ENCODE results near the gene ZBTB7C. TPM values are rescaled to one million over a fixed set of nuclear protein-coding genes. Genes with fewer than 3 reads are reported as not detected.

The ZBTB7C gene
- total RNA-seq, 6 donors from 2014 or later, result 6.1 to 18.1 (median 12.2) TPM

DNA sequence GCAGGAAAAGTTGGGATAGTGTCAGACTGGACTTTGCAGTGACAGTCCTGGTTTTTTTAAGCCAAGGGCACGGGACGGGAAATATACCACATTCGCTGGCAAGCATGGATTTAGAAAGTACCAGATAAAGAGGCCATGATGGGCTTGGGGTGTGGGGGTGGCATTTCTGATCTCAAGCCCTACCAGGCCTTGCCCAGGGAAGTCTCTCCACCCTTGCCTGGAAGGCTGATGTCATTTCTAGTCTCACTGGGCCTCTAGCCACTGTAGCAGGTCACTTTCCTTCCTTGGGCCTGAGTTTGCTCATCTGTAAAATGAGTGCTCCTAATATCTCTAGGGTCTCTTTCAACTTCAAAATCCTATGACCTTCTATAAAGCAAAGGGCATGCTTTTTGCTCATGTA is 1.8 kb downstream of the ZBTB7C start:
- Histone ChIP-seq H3K4me1 (peaks cover 12 to 28% (median 20%) of the 10 kb centered on the region in 4 donors), H3K4me3 (no peak overlapping the region), H3K9me3 (no peaks in the 10 kb centered on the region), H3K36me3 (no peaks in the 10 kb centered on the region), H3K27me3 (peaks cover 0 to 10% (median 3%) of the 10 kb centered on the region in 4 donors), H3K27ac (no peak overlapping the region)
- DNase-seq (no peak), ATAC-seq (ENCODE audit: low FRiP score in 2 of 2) (no peak)
- TF ChIP-seq EP300 (IDR thresholded peaks at IDR 0.05) (no peak), POLR2A (IDR thresholded peaks at IDR 0.05) (no peak), POLR2AphosphoS5 (IDR thresholded peaks at IDR 0.05) (no peak)
- TF ChIP-seq, protein P1, sequence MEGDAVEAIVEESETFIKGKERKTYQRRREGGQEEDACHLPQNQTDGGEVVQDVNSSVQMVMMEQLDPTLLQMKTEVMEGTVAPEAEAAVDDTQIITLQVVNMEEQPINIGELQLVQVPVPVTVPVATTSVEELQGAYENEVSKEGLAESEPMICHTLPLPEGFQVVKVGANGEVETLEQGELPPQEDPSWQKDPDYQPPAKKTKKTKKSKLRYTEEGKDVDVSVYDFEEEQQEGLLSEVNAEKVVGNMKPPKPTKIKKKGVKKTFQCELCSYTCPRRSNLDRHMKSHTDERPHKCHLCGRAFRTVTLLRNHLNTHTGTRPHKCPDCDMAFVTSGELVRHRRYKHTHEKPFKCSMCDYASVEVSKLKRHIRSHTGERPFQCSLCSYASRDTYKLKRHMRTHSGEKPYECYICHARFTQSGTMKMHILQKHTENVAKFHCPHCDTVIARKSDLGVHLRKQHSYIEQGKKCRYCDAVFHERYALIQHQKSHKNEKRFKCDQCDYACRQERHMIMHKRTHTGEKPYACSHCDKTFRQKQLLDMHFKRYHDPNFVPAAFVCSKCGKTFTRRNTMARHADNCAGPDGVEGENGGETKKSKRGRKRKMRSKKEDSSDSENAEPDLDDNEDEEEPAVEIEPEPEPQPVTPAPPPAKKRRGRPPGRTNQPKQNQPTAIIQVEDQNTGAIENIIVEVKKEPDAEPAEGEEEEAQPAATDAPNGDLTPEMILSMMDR (IDR thresholded peaks at IDR 0.05), result no peak
- WGBS, 2 donors, result 73 to 90% methylated on average over 3 of the region's 3 CpGs

DNA sequence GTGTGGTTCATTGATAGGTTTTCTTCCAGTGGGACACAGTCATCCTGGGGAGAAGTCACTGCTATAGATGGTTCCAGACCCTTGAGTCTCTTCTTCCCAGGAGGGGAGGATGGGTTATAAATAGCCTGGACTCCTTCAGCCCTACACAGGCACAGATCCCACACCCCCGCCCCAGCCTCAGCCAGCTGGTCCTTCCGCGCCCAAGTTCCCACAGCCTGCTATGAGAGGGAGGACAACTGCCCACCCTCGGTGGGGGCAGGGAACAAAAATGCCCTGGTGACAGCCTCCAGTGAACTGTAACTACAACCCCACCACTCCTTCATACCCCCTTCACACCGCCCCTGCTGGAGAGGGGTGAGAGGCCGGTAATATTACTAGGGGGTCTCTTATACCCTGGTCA is 3.2 kb downstream of the ZBTB7C start:
- H3K9me3 ChIP-seq, result no peaks in the 10 kb centered on the region
- TF ChIP-seq POLR2AphosphoS5 (IDR thresholded peaks at IDR 0.05) (no peak), POLR2A (IDR thresholded peaks at IDR 0.05) (no peak), EP300 (IDR thresholded peaks at IDR 0.05) (no peak)
- TF ChIP-seq, protein P1 (IDR thresholded peaks at IDR 0.05), result no peak
- H3K27ac ChIP-seq, result no peak overlapping the region
- H3K27me3 ChIP-seq, result peaks cover 0 to 8% (median 3%) of the 10 kb centered on the region in 4 donors
- WGBS, 2 donors, result 81 to 89% methylated on average over 6 of the region's 6 CpGs
- H3K4me1 ChIP-seq, result peaks cover 12 to 28% (median 20%) of the 10 kb centered on the region in 4 donors
- no peak for ATAC-seq (ENCODE audit: low FRiP score in 2 of 2)
- DNase-seq, result peak in 1 of 2 donors; percentile 36
- H3K36me3 ChIP-seq, result no peaks in the 10 kb centered on the region
- no peak overlapping the region for H3K4me3 ChIP-seq

DNA sequence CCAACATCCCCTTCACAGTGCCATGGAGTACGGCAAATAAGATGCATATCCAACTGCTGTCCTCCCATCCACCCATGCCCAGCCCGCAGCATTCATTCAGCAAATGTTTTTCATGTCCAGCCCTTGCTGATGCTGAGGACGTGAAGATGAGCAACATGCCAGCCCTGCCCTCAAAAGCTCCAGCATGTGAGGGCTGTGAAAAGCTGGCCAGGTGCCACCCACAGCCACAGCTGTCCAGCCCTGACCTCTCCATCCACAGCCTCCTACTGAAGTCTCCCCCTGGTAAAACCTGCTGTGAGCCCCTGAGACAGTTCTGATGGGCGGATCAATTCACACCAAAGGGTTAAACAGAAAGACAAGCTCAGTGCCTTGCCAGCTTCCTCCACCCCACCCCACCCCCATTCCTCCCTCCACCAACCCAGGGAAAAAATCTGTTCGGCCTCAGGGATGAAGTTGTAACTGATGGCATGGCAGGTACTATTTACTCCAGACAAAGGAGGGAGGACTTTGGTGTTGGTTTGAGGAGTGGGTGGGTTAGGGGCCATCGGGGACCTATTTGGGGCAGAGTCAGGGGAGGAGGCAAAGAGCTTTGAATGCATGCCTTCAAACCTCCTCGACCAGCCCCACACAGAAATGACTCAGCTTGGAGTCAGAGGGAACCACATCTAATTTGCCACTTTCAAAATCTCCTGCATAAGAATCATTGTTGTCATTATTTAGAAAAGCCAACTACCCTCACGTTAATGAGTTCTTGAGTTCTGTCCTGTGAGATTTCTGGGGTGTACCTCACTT is 4.3 kb downstream of the ZBTB7C start:
- peaks cover 8 to 17% (median 14%) of the 10 kb centered on the region in 4 donors for H3K4me1 ChIP-seq
- H3K27ac ChIP-seq, result no peak overlapping the region
- ATAC-seq (ENCODE audit: low FRiP score in 2 of 2), result no peak
- no peaks in the 10 kb centered on the region for H3K9me3 ChIP-seq
- no peaks in the 10 kb centered on the region for H3K36me3 ChIP-seq
- H3K4me3 ChIP-seq, result no peak overlapping the region
- no peak for DNase-seq
- 58 to 64% methylated on average over 8 of the region's 8 CpGs for WGBS, 2 donors
- peaks cover 0 to 8% (median 3%) of the 10 kb centered on the region in 4 donors for H3K27me3 ChIP-seq
- no peak for TF ChIP-seq POLR2AphosphoS5 (IDR thresholded peaks at IDR 0.05)
- TF ChIP-seq POLR2A (IDR thresholded peaks at IDR 0.05), result no peak
- no peak for TF ChIP-seq EP300 (IDR thresholded peaks at IDR 0.05)
- TF ChIP-seq, protein P1 (IDR thresholded peaks at IDR 0.05), result no peak

DNA sequence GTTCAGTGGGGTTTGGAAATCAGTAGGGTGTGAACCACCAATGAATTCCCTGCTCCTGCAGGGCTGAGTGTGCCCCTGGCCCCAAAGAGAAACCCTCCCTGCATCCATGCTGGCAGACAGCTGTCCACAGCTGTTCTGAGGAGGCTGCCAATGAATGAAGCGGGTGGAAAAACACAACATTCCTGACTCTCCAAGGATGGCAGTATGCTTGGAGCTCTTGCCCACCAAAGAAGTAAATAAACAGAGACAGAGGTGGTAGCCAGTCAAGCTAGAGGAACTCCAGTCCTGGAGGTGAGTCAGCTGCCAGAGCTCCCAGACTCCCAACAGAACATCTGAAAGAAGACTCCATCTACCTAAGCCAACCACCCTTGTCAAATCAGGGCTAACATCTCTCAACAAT is 6.2 kb downstream of the ZBTB7C start:
- 87 to 93% methylated on average over 1 of the region's 1 CpG for WGBS, 2 donors
- TF ChIP-seq, protein P1 (IDR thresholded peaks at IDR 0.05), result no peak
- TF ChIP-seq POLR2AphosphoS5 (IDR thresholded peaks at IDR 0.05) (peak; percentile 31 to 43), POLR2A (IDR thresholded peaks at IDR 0.05) (no peak)
- peaks cover 0 to 6% (median 1%) of the 10 kb centered on the region in 4 donors for H3K27me3 ChIP-seq

More for the DNA sequence above, 6.2 kb downstream of the ZBTB7C start:
- H3K27ac ChIP-seq, result no peak overlapping the region
- no peaks in the 10 kb centered on the region for H3K36me3 ChIP-seq
- no peaks in the 10 kb centered on the region for H3K9me3 ChIP-seq
- no peak for DNase-seq
- H3K4me3 ChIP-seq, result no peak overlapping the region
- no peak for ATAC-seq (ENCODE audit: low FRiP score in 2 of 2)
- H3K4me1 ChIP-seq, result peaks cover 0 to 10% (median 3%) of the 10 kb centered on the region in 4 donors
